ENCODE measurements around the gene NBL1.

Gene NBL1

GRCh38 chr1:19694298-19694697 is 50.2 kb downstream of the NBL1 start:
- Histone ChIP-seq H3K27me3 (ENCODE audit: low read length) (no peaks in the 10 kb centered on the region), H4K20me1 (ENCODE audit: low read depth, low read length) (no peaks in the 10 kb centered on the region), H3K79me2 (ENCODE audit: insufficient read depth, low read length) (no peaks in the 10 kb centered on the region), H2AFZ (ENCODE audit: low read depth, low read length, severe bottlenecking) (no peak overlapping the region), H3K9ac (ENCODE audit: low read length) (no peak overlapping the region), H3K36me3 (ENCODE audit: low read length) (no peaks in the 10 kb centered on the region), H3K4me2 (ENCODE audit: low read depth, low read length, poor library complexity, severe bottlenecking) (no peak overlapping the region), H3K9me3 (ENCODE audit: insufficient read depth, low read length) (peaks cover 14% of the 10 kb centered on the region; the same call in 1 of the 2 replicates), H3K27ac (ENCODE audit: low read depth, low read length) (no peak overlapping the region), H3K4me3 (ENCODE audit: insufficient read depth, low read length, poor library complexity, severe bottlenecking) (no peak overlapping the region), H3F3A (ENCODE audit: insufficient read depth) (no peaks in the 10 kb centered on the region), H3K9me2 (replicated peaks; ENCODE audit: insufficient read depth, low read length) (no peaks in the 10 kb centered on the region)
- no peak for TF ChIP-seq EZH2phosphoT487 (conservative IDR thresholded peaks at IDR 0.05; ENCODE audit: low read length)
- no peak for TF ChIP-seq CTCF (IDR thresholded peaks at IDR 0.05; ENCODE audit: insufficient read depth, low read length, poor library complexity, severe bottlenecking)

- Histone ChIP-seq H3K4me2 (ENCODE audit: low read depth, low read length, poor library complexity, severe bottlenecking) (no peak overlapping the region), H2AFZ (ENCODE audit: low read depth, low read length, severe bottlenecking) (no peak overlapping the region), H3K4me3 (ENCODE audit: insufficient read depth, low read length, poor library complexity, severe bottlenecking) (no peak overlapping the region), H3K9me2 (replicated peaks; ENCODE audit: insufficient read depth, low read length) (no peaks in the 10 kb centered on the region), H3K27me3 (ENCODE audit: low read length) (no peaks in the 10 kb centered on the region), H3K27ac (ENCODE audit: low read depth, low read length) (no peak overlapping the region), H3K36me3 (ENCODE audit: low read length) (no peaks in the 10 kb centered on the region), H4K20me1 (ENCODE audit: low read depth, low read length) (no peaks in the 10 kb centered on the region), H3K79me2 (ENCODE audit: insufficient read depth, low read length) (no peaks in the 10 kb centered on the region), H3F3A (ENCODE audit: insufficient read depth) (no peaks in the 10 kb centered on the region), H3K9me3 (ENCODE audit: insufficient read depth, low read length) (no peaks in the 10 kb centered on the region; the same call in 1 of the 2 replicates), H3K9ac (ENCODE audit: low read length) (no peak overlapping the region)
- TF ChIP-seq CTCF (IDR thresholded peaks at IDR 0.05; ENCODE audit: insufficient read depth, low read length, poor library complexity, severe bottlenecking): no peak
- TF ChIP-seq EZH2phosphoT487 (conservative IDR thresholded peaks at IDR 0.05; ENCODE audit: low read length): no peak
Observed at GRCh38 chr1:19695772-19696171, 51.7 kb downstream of the NBL1 start.

GRCh38 chr1:19696820-19697219 is 52.7 kb downstream of the NBL1 start:
- Histone ChIP-seq H3K27ac (ENCODE audit: low read depth, low read length) (no peak overlapping the region), H3K9me3 (ENCODE audit: insufficient read depth, low read length) (no peaks in the 10 kb centered on the region), H3K9me2 (replicated peaks; ENCODE audit: insufficient read depth, low read length) (no peaks in the 10 kb centered on the region), H3K4me2 (ENCODE audit: low read depth, low read length, poor library complexity, severe bottlenecking) (no peak overlapping the region), H4K20me1 (ENCODE audit: low read depth, low read length) (no peaks in the 10 kb centered on the region), H3K4me3 (ENCODE audit: insufficient read depth, low read length, poor library complexity, severe bottlenecking) (no peak overlapping the region), H3K36me3 (ENCODE audit: low read length) (no peaks in the 10 kb centered on the region), H3K79me2 (ENCODE audit: insufficient read depth, low read length) (no peaks in the 10 kb centered on the region), H3K9ac (ENCODE audit: low read length) (no peak overlapping the region), H3F3A (ENCODE audit: insufficient read depth) (no peaks in the 10 kb centered on the region), H2AFZ (ENCODE audit: low read depth, low read length, severe bottlenecking) (no peak overlapping the region), H3K27me3 (ENCODE audit: low read length) (no peaks in the 10 kb centered on the region)
- TF ChIP-seq EZH2phosphoT487 (conservative IDR thresholded peaks at IDR 0.05; ENCODE audit: low read length) (no peak), CTCF (IDR thresholded peaks at IDR 0.05; ENCODE audit: insufficient read depth, low read length, poor library complexity, severe bottlenecking) (no peak)
